Measurements from ENCODE around the gene GUSB.
"Not testable (repeated sequence)": the region's sequence is repeated elsewhere in the genome, so short reads cannot be mapped to it uniquely, and the experiment has no call there.

GUSB gene

DNA sequence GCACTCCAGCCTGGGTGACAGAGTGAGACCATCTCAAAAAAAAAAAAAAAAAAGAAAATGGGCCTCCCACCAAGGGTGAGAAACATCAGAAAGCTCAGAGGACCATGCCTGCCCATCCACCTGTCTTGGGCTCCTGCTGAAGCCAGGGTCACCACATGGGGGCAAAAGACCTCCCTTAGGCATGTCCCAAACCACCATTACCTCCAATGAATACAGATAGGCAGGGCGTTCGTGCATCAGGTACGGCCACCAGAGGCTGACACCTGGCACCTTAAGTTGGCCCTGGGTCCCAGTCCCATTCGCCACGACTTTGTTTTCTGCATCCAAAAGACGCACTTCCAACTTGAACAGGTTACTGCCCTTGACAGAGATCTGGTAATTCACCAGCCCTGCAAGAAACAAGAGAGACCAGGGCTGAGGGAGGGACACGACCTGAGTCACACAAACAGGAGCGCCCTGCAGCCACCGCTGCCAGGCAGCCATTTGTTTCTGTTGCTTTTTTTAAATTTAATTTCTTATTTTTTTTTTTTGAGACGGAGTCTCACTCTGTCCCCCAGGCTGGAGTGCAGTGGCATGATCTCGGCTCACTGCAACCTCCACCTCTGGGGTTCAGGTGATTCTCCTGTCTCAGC, 6.1 kb downstream of the GUSB start:
- no peak for FAIRE-seq
- no peak; the same call in 1 of the 2 replicates for TF ChIP-seq POLR2A (IDR thresholded peaks at IDR 0.05; ENCODE audit: low read depth, low read length)
- TF ChIP-seq SPI1 (IDR thresholded peaks at IDR 0.05; ENCODE audit: low read depth, low read length) = no peak
- no peak for TF ChIP-seq POLR2AphosphoS5 (IDR thresholded peaks at IDR 0.05; ENCODE audit: low read depth, low read length)
- no peak for TF ChIP-seq POU2F2 (IDR thresholded peaks at IDR 0.05; ENCODE audit: low read depth, low read length)
- TF ChIP-seq TAF1 (IDR thresholded peaks at IDR 0.05; ENCODE audit: low read depth, low read length) = no peak
- TF ChIP-seq PAX5 (IDR thresholded peaks at IDR 0.05; ENCODE audit: insufficient read depth, low read length, severe bottlenecking) = no peak

DNA sequence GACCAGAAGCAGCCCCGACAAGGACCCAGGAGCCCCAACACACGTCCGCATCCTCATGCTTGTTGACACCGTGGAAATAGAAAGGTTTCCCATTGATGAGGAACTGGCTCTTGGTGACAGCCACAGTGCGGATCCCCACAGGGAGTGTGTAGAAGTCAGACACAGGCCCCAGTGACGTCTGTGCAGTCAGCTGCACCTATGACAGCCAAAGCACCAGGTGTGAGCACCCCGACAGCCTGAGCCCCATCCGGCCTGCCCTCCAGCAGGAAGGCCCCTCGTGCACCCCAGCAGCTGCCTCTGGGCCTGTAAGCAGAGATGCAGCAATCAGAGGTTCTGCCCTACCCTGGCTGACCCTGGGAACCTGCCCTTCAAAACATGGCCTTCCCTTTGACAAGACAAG, 7.1 kb downstream of the GUSB start:
- FAIRE-seq (no peak), DNase-seq (ENCODE audit: insufficient read length, low spot score) (no peak)
- TF ChIP-seq POU2F2 (IDR thresholded peaks at IDR 0.05; ENCODE audit: low read depth, low read length) = no peak

More for the DNA sequence above, 6.1 kb downstream of the GUSB start:
- no peak for DNase-seq (ENCODE audit: insufficient read length, low spot score)

DNA sequence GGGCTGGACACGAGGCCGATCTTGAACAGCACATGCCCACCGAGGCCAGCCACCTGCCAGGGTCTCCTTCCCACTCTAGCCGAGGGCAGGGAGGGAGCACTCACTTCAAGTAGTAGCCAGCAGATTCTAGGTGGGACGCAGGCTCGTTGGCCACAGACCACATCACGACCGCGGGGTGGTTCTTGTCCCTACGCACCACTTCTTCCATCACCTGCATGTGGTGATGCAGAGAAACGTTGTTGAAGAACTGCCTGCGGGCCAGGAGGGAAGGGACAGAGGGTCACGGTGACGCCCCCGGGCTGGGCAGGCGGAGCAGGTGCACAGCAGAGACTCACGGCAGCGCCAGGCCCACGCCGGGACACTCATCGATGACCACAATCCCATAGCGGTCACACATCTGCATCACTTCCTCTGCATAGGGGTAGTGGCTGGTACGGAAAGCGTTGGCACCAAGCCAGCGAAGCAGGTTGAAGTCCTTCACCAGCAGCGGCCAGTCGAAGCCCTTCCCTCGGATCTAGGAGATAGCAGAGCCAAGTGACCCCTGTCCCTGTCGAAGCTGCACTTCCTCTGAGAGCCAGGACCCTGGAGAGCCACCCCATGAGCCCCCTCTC, 7.7 kb downstream of the GUSB start:
- no peak for TF ChIP-seq SPI1 (IDR thresholded peaks at IDR 0.05; ENCODE audit: low read depth, low read length)
- peak; percentile 26; the same call in 1 of the 2 replicates for TF ChIP-seq POLR2AphosphoS5 (IDR thresholded peaks at IDR 0.05; ENCODE audit: low read depth, low read length)
- FAIRE-seq (no peak), DNase-seq (ENCODE audit: insufficient read length, low spot score) (no peak)

DNA sequence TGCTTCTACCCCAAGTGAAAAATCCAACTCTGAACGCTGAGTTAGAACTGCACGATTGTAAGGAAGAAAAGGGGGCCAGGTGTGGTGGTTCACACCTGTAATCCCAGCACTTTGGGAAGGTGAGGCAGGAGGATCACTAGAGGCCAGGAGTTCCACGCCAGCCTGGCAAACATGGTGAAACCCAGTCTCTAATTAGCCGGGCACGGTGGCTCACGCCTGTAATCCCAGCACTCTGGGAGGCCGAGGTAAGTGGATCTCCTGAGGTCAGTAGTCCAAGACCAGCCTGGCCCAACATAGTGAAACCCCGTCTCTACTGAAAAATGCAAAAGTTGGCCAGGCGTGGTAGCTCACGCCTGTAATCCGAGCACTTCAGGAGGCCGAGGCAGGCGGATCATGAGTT, 9.0 kb downstream of the GUSB start:
- FAIRE-seq = no peak
- no peak for DNase-seq (ENCODE audit: insufficient read length, low spot score)
- TF ChIP-seq POU2F2 (IDR thresholded peaks at IDR 0.05; ENCODE audit: low read depth, low read length) (no peak), SPI1 (IDR thresholded peaks at IDR 0.05; ENCODE audit: low read depth, low read length) (no peak), TAF1 (IDR thresholded peaks at IDR 0.05; ENCODE audit: low read depth, low read length) (no peak), POLR2AphosphoS5 (IDR thresholded peaks at IDR 0.05; ENCODE audit: low read depth, low read length) (no peak), POLR2A (IDR thresholded peaks at IDR 0.05; ENCODE audit: low read depth, low read length) (no peak), PAX5 (IDR thresholded peaks at IDR 0.05; ENCODE audit: insufficient read depth, low read length, severe bottlenecking) (no peak)

DNA sequence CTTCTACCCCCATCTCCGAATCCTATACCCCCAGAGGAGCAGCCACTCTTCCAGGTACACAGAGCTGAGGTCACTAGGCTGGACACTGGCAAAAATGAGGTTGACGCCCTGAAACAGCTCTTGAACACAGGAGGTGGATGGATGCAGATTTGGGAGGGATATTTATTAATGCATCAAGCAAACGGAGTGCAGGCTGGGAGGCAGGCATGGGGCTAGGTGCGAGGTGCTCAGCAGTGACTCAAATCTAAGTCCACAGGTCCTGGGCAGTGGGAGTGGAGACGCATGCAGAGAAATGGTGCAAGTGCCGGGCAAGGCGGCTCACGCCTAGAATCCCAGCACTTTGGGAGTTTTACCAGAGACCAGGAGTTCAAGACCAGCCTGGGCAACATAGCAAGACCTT, 11.0 kb downstream of the GUSB start:
- no peak for DNase-seq (ENCODE audit: insufficient read length, low spot score)
- TF ChIP-seq POLR2A (IDR thresholded peaks at IDR 0.05; ENCODE audit: low read depth, low read length) (no peak), POLR2AphosphoS5 (IDR thresholded peaks at IDR 0.05; ENCODE audit: low read depth, low read length) (no peak), PAX5 (IDR thresholded peaks at IDR 0.05; ENCODE audit: insufficient read depth, low read length, severe bottlenecking) (no peak), TAF1 (IDR thresholded peaks at IDR 0.05; ENCODE audit: low read depth, low read length) (no peak)
- FAIRE-seq = no peak

DNA sequence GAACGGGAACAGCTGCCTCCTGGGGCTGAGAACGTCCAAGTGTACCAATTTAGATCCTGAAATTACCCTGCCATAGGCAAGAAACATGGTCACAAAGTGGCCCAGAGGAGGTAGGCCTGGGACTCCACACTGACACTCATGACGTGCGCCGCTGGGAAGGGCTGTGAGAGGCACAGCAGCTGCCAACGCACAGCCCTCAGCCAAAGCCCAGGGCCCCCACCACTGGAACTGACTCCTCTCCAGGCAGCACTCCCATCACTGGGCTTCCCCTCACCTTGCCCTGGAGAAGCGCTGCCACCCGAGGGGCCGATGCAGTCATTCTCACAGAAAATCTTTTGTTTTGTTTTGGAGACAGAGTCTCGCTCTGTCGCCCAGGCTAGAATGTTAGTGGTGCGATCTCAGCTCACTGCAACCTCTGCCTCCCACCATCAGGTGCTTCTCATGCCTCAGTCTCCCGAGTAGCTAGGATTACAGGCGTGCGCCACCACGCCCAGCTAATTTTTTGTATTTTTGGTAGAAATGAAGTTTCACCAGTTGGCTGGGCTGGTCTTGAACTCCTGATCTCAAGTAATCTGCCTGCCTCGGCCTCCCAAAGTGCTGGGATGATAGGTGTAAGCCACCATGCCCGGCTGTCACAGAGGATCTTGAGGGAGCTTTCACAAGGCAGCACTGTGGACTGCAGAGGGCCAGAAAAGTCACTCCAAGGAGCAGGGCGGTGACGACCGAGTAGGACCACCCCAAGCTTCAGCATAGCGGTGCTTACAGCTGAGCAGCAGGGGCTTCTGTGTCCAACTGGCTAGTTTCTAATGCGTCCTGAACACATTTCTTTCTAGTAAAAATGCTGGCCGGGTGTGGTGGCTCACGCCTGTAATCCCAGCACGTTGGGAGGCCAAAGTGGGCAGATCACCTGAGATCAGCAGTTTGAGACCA, 13.5 kb downstream of the GUSB start:
- no peak for TF ChIP-seq PAX5 (IDR thresholded peaks at IDR 0.05; ENCODE audit: insufficient read depth, low read length, severe bottlenecking)
- no peak for TF ChIP-seq SPI1 (IDR thresholded peaks at IDR 0.05; ENCODE audit: low read depth, low read length)
- no peak for TF ChIP-seq TAF1 (IDR thresholded peaks at IDR 0.05; ENCODE audit: low read depth, low read length)
- no peak for TF ChIP-seq POU2F2 (IDR thresholded peaks at IDR 0.05; ENCODE audit: low read depth, low read length)
- TF ChIP-seq POLR2A (IDR thresholded peaks at IDR 0.05; ENCODE audit: low read depth, low read length) = no peak
- no peak for TF ChIP-seq POLR2AphosphoS5 (IDR thresholded peaks at IDR 0.05; ENCODE audit: low read depth, low read length)
- FAIRE-seq = no peak
- no peak for DNase-seq (ENCODE audit: insufficient read length, low spot score)

DNA sequence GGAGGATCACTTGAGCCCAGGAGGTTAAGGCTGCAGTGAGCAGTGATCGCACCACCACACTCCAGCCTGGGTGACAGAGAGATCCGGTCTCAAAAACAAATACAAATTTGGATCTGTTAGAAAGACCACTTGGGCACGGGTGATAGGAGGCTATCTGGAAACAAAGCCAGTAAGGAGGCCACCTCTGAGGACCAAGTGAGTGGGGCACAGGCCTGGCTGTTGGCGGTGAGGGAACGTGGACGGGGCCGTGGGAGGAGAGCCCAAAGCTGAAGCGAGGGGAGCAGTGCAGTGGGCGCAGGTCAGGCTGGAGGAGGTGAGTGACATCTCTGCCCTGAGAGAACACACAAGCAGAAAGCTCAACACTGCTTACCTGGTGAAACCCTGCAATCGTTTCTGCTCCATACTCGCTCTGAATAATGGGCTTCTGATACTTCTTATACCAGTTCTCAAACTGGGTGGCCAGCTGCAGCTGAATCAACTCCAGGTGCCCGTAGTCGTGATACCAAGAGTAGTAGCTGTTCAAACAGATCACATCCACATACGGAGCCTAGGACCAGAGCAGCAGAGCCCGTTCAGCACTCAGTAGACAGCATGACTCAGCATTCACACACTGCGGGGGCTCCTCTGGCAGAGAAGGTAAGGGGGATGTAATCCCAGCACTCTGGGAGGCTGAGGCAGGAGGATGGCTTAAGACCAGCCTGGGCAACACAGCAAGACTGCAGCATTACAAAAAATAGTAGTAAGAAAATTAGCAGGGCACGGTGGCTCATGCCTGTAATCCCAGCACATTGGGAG, 14.5 kb downstream of the GUSB start:
- DNase-seq (ENCODE audit: insufficient read length, low spot score) (no peak), FAIRE-seq (no peak)
- TF ChIP-seq SPI1 (IDR thresholded peaks at IDR 0.05; ENCODE audit: low read depth, low read length) = no peak
- no peak for TF ChIP-seq POLR2AphosphoS5 (IDR thresholded peaks at IDR 0.05; ENCODE audit: low read depth, low read length)
- TF ChIP-seq TAF1 (IDR thresholded peaks at IDR 0.05; ENCODE audit: low read depth, low read length) = no peak
- no peak for TF ChIP-seq POLR2A (IDR thresholded peaks at IDR 0.05; ENCODE audit: low read depth, low read length)
- no peak for TF ChIP-seq PAX5 (IDR thresholded peaks at IDR 0.05; ENCODE audit: insufficient read depth, low read length, severe bottlenecking)
- TF ChIP-seq POU2F2 (IDR thresholded peaks at IDR 0.05; ENCODE audit: low read depth, low read length) = no peak

DNA sequence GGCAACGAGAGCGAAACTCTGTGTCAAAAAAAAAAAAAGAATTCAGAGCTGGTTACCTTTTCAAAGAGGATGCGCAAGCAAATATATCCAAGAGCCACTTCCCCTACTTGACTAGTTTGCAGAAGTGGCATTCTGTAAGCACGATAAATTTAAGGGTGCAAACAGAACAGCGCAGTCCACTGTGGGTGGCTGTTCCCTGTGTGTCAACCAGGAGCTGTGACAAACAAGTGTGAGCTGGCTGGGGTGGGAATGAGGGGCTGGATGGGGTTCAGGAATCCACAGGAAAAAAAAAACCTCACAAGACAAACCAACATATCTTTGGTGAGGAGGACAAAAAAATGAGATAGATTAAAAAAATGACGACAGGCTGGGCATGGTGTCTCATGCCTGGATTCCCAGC, 15.9 kb downstream of the GUSB start:
- TF ChIP-seq PAX5 (IDR thresholded peaks at IDR 0.05; ENCODE audit: insufficient read depth, low read length, severe bottlenecking) (no peak), TAF1 (IDR thresholded peaks at IDR 0.05; ENCODE audit: low read depth, low read length) (no peak), SPI1 (IDR thresholded peaks at IDR 0.05; ENCODE audit: low read depth, low read length) (no peak), POU2F2 (IDR thresholded peaks at IDR 0.05; ENCODE audit: low read depth, low read length) (no peak), POLR2AphosphoS5 (IDR thresholded peaks at IDR 0.05; ENCODE audit: low read depth, low read length) (no peak), POLR2A (IDR thresholded peaks at IDR 0.05; ENCODE audit: low read depth, low read length) (no peak)
- DNase-seq (ENCODE audit: insufficient read length, low spot score) = no peak
- no peak for FAIRE-seq

DNA sequence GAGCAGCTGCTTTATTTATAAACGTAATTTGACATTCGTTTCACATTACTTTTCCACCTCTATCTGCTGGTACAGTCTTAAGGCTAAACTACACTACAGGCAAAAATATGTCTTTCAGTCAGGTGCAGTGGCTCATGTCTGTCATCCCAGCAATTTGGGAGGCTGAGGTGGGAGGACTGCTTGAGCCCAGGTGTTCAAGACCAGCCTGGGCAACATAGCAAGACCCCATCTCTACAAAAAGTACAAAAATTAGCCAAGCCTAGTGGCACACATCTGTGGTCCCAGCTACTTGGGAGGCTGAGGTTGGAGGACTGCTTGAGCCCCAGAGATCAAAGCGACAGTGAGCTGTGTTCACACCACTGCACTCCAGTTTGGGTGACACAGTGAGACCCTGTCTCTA, 17.3 kb downstream of the GUSB start:
- not testable (repeated sequence) for FAIRE-seq; DNase-seq (ENCODE audit: insufficient read length, low spot score)
